Astrocyte of the cerebellum (primary cell): ENCODE data around the gene SLC25A22.

Source experiments
- DNase-seq: peaks from one replicate; pipeline ENCODE4 v3.0.0-alpha.2; 2011; ENCODE audit warnings: low read depth
- H3K4me3 ChIP-seq: 2 replicates; pipeline ENCODE4 v1.5.1; 2011; ENCODE audit warnings: mild to moderate bottlenecking, low read depth, low read length, moderate library complexity
- in situ Hi-C: cut with HindIII; loops from 2 replicates; pipeline ENCODE4 v1.10.0; 2017; ENCODE audit warnings: low sequenced_read_pairs
- TF ChIP-seq, protein P1 (sequence below): IDR thresholded peaks from 2 replicates; pipeline ENCODE4 v1.5.1; 2012; ENCODE audit warnings: low read length, low read depth, moderate library complexity, mild to moderate bottlenecking; ENCODE audit errors: missing control alignments

The SLC25A22 gene

GRCh38 chr11:827146-827896 lies 29.2 kb upstream of the SLC25A22 start:
- DNase-seq, result no peak
- in situ Hi-C loops, result no loop called here
- TF ChIP-seq, protein P1, sequence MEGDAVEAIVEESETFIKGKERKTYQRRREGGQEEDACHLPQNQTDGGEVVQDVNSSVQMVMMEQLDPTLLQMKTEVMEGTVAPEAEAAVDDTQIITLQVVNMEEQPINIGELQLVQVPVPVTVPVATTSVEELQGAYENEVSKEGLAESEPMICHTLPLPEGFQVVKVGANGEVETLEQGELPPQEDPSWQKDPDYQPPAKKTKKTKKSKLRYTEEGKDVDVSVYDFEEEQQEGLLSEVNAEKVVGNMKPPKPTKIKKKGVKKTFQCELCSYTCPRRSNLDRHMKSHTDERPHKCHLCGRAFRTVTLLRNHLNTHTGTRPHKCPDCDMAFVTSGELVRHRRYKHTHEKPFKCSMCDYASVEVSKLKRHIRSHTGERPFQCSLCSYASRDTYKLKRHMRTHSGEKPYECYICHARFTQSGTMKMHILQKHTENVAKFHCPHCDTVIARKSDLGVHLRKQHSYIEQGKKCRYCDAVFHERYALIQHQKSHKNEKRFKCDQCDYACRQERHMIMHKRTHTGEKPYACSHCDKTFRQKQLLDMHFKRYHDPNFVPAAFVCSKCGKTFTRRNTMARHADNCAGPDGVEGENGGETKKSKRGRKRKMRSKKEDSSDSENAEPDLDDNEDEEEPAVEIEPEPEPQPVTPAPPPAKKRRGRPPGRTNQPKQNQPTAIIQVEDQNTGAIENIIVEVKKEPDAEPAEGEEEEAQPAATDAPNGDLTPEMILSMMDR, result no peak
- peak overlapping the region; percentile 21 for H3K4me3 ChIP-seq

GRCh38 chr11:826836-827145 lies 28.7 kb upstream of the SLC25A22 start:
- in situ Hi-C loops, result no loop called here
- H3K4me3 ChIP-seq, result peak overlapping the region; percentile 21
- TF ChIP-seq, protein P1, result no peak
- DNase-seq, result no peak

- in situ Hi-C loops, result no loop called here
- TF ChIP-seq, protein P1, result no peak
- no peak overlapping the region for H3K4me3 ChIP-seq
- DNase-seq, result no peak
Observed at GRCh38 chr11:826227-826621, 28.1 kb upstream of the SLC25A22 start.

GRCh38 chr11:825366-826226 lies 27.5 kb upstream of the SLC25A22 start:
- in situ Hi-C loops, result no loop called here
- no peak overlapping the region for H3K4me3 ChIP-seq
- no peak for DNase-seq
- TF ChIP-seq, protein P1, result no peak

DNA sequence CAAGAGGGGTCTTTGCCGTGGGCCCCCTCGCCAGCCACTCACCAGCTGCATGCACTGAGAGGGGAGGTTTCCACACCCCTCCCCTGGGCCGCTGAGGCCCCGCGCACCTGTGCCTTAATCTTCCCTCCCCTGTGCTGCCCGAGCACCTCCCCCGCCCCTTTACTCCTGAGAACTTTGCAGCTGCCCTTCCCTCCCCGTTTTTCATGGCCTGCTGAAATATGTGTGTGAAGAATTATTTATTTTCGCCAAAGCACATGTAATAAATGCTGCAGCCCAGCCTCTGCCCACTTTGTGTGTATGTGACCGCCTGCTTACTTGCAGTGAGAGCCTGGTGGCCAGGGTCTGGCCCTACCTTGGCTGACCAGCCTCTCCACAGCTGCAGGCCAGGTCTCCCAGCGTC lies 26.9 kb upstream of the SLC25A22 start:
- no peak overlapping the region for H3K4me3 ChIP-seq
- in situ Hi-C loops, result no loop called here
- TF ChIP-seq, protein P1, result no peak
- DNase-seq, result no peak

DNA sequence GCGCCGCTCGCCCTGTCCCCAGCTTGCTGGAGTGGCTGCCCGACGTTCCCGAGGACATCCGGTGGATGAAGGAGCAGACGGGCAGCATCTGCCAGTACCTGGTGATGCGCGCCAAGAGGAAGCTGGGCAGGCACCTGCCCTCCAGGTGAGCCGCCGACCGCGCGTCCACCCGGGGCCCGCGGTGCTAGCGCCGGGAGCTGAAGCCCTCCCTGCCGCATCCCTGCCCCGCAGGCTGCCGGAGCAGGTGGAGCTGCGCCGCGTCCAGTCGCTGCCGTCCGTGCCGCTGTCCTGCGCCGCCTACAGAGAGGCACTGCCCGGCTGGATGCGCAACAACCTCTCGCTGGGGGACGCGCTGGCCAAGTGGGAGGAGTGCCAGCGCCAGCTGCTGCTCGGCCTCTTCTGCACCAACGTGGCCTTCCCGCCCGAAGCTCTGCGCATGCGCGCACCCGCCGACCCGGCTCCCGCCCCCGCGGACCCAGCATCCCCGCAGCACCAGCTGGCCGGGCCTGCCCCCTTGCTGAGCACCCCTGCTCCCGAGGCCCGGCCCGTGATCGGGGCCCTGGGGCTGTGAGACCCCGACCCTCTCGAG lies 26.3 kb upstream of the SLC25A22 start:
- H3K4me3 ChIP-seq, result no peak overlapping the region

More for the DNA sequence above, 26.3 kb upstream of the SLC25A22 start:
- in situ Hi-C loops, result no loop called here
- TF ChIP-seq, protein P1, result no peak
- DNase-seq, result no peak
